HCEC 1CT (cell line): ENCODE data around the gene KIF9.
"Not testable (repeated sequence)": the region's sequence is repeated elsewhere in the genome, so short reads cannot be mapped to it uniquely, and the experiment has no call there.

Experiments
- DNase-seq: peaks from one replicate; pipeline ENCODE4 v3.0.0-alpha.2; 2017

KIF9 gene, protein sequence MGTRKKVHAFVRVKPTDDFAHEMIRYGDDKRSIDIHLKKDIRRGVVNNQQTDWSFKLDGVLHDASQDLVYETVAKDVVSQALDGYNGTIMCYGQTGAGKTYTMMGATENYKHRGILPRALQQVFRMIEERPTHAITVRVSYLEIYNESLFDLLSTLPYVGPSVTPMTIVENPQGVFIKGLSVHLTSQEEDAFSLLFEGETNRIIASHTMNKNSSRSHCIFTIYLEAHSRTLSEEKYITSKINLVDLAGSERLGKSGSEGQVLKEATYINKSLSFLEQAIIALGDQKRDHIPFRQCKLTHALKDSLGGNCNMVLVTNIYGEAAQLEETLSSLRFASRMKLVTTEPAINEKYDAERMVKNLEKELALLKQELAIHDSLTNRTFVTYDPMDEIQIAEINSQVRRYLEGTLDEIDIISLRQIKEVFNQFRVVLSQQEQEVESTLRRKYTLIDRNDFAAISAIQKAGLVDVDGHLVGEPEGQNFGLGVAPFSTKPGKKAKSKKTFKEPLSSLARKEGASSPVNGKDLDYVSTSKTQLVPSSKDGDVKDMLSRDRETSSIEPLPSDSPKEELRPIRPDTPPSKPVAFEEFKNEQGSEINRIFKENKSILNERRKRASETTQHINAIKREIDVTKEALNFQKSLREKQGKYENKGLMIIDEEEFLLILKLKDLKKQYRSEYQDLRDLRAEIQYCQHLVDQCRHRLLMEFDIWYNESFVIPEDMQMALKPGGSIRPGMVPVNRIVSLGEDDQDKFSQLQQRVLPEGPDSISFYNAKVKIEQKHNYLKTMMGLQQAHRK

DNA sequence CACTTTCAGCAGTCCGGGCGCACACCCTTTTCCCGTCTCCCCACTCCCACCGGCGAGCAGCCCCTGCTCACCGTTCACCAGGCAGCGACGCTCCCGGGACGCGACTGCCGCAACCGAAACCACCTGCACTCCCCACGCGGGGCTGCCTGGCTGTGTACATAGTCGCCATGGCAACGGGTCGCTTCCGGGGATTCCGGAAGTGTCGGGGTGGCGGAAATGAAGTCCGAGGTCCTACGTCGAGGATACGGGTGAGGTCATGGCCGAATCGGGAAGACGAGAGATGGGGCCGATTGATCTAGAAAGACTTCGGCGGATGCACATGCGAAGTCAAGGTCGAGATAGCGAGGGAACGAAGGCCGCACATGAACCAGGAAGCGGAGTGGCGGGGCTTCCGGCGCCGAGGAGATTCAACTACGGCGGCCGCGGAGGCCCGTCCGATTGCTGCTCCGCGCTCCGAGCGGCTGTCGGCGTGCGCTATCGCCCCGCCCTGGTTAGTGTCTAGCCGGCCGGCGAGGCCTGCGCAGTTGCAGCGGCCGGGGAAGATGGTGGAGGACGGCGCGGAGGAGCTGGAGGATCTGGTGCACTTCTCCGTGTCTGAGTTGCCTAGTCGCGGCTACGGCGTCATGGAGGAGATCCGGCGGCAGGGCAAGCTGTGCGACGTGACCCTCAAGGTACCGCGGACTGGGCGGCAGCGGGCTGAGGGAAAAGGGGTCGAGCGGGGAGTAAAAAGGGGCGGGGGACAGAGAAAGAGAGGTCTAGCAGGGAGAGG lies at the start of gene KIF9, which contains the start of gene KLHL18:
Gene KIF9 (minus strand): TSS at position 376 of the 769 bp plus-strand sequence. CDS start 5,425 bp downstream, outside the sequence.
Gene KLHL18 (plus strand): TSS at position 521 of the 769 bp plus-strand sequence. CDS start 22 bp downstream, at position 543.
- DNase-seq, result peak; percentile 90

GRCh38 chr3:47324278-47324865 lies 41.8 kb upstream of the KIF9 start:
- DNase-seq, result peak; percentile 74

DNA sequence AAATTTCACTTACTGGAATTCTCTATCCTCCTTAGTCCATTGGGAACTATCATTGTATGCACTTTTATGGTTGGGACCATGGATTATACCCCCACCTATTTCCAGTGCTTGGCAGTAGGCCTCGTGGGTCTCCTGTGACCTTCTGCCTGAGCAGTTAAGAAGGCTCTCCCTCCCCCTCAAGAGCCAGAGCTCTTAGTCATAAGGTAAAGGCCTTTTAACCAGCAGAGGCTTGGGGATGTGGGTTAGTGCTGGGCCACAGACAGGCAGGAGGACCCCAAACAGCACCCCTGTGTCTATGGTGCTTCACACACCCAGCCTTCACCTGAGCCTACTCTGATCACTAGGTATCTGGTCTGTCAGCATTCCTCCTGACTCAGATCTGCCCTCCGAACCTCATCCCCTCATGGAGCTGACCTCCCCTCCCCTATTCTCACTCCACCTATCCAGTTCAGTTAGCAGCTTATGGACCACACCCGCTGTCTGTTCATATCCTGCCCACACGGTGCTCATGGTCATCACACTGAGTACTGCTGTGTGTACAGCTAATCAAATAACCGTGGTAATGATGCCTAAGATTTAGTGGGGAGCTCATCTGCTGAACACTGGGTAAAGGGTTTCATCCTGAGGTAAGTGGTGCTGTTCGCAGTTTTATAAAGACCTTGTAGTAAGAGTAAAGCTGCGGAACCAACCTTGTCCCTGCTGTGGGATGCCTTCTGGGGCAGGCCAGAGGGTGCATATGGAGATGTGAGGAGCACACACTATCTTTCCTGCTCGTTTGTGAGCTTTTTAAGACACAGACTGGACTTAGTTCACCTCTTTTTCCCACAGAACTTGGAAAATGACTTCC lies 41.1 kb upstream of the KIF9 start:
- DNase-seq, result peak; percentile 24

DNA sequence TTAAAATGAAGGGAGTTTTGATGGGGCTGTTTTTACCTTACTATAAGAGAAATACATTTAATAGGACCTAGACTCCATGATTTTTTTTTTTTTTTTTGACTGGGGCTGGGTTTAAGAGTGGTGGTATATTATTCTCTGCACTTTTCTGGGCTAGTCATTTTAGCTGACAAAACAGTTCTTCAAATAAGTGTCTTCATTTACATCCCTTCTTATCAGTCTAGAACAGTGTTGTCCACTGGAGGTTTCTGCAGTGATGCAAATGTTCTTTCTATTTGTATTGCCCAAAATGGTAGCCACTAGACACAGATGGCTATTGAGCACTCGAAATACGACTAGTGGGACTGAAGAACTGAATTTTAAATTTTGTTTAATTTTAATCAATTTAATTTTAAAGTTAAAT lies 37.4 kb upstream of the KIF9 start:
- no peak for DNase-seq

DNA sequence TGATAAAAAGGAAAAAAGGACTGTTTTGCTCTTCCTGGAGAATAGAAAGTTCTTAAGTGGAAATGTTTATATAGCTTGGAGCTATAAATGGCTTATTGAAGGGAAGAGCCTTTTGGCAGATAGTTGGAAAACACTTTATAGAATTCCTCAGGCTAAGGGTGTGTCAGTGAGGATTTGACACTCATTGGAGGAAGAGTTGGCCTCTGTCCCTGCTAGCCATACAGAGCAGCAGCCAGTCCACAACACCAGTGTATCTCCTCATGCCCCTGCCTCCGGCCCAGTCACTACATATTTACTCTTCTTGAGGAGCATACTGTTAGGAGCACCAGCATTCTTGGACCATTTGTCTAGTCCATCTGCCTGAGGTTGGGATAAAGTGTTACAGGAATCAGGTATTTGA lies 36.3 kb upstream of the KIF9 start:
- no peak for DNase-seq

DNA sequence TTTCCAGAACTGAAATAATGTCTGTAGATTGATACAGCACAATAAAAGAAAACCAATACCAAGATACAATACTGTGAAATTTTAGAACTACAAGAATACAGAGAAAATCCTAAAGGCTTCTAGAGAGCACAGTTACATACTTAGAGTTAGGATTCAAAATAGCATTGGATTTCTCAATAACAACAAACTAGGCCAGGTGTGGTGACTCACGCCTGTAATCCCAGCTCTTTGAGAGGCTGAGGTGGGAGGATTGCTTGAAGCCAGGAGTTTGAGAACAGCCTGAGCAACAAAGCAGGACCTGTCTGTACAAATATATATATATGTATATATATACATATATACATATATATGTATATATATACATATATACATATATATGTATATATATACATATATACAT lies 33.6 kb upstream of the KIF9 start:
- DNase-seq, result peak; percentile 11

GRCh38 chr3:47315069-47315647 lies 32.6 kb upstream of the KIF9 start:
- DNase-seq, result no peak

DNA sequence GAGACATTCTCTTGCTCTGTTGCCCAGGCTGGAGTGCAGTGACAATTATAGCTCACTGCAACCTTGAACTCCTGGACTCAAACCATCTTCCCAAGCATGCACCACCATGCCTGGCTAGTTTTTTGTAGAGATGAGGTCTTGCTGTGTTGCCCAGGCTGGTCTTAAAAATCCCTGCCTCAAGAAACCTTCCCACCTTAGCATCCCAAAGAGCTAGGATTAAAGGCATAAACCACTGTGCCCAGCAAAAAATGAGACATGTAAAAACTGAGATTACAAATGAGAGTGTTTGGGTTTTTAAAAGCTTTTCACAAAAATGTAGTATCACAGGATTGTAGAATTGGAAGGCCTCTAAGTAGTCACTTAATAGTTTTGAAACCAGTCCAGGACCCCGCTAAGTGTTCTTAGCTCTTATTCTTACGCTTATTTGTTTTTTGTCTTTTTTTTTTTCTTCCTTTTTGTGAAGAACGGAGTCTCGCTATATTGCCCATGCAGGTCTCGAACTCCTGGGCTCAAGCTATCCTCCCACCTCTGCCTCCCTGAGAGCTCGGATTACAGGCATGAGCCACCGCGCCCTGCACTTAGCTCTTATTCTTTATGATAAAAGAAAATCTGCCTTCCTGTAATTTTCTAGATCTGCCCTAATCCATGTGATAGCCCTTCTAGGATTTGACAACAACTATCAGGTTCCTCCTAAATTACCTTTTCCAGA lies 31.6 kb upstream of the KIF9 start:
- no peak for DNase-seq

GRCh38 chr3:47313341-47314055 lies 30.9 kb upstream of the KIF9 start:
- no peak for DNase-seq

GRCh38 chr3:47310391-47310790 lies 27.8 kb upstream of the KIF9 start:
- DNase-seq, result no peak

DNA sequence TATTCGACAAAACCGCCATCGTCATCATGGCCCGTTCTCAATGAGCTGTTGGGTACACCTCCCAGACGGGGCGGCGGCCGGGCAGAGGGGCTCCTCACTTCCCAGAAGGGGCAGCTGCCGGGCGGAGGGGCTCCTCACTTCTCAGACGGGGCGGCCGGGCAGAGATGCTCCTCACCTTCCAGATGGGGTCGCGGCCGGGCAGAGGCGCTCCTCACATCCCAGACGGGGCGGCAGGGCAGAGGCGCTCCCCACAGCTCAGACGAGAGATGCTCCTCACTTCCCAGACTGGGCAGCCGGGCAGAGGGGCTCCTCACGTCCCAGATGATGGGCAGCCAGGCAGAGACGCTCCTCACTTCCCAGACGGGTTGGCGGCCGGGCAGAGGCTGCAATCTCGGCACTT lies 26.6 kb upstream of the KIF9 start:
- not testable (repeated sequence) for DNase-seq

- DNase-seq, result no peak
Measured at GRCh38 chr3:47306022-47306421, 23.4 kb upstream of the KIF9 start.

GRCh38 chr3:47301456-47301855 lies 18.9 kb upstream of the KIF9 start:
- DNase-seq, result no peak

DNA sequence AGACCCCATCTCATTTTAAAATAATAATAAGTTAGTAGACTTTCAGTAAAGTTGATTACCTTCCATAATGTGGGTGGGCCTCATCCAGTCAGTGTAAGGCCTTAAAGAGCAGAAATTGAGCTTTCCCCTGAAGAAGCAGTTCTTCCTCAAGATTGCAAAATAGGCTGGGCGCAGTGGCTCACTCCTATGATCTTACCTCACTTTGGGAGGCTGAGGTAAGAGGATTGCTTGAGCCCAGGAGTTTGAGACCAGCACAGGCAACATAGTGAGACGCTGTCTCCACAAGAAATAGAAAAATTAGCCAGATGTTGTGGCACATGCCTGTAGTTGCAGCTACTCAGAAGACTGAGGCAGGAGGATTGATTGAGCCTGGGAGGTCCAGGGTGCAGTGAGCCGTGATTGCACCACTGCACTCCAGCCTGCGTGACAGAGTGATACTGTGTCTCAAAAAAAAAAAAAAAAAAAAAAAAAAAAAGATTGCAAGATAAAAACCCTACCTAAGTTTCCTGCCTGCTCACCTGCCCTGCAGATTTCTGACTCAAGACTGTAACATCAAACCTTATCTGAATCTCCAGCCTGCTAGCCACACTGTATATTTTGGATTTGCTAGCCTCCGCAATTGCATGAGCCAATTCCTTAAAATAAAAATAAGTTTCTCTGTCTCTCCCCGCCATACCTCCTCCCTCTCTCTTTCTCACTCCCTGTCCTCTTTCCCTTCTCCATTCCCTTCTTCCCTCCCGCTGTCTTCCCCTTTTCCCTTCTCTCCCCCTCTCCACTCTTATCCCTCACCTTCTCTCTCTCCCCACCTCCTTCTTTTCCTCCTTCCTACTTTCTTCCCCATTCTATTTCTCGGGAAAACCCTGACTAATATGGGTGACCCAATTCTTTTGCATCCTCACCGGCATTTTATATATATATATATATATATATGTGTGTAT lies 17.1 kb upstream of the KIF9 start:
- DNase-seq, result no peak

GRCh38 chr3:47298439-47298838 lies 15.8 kb upstream of the KIF9 start:
- DNase-seq, result no peak

DNA sequence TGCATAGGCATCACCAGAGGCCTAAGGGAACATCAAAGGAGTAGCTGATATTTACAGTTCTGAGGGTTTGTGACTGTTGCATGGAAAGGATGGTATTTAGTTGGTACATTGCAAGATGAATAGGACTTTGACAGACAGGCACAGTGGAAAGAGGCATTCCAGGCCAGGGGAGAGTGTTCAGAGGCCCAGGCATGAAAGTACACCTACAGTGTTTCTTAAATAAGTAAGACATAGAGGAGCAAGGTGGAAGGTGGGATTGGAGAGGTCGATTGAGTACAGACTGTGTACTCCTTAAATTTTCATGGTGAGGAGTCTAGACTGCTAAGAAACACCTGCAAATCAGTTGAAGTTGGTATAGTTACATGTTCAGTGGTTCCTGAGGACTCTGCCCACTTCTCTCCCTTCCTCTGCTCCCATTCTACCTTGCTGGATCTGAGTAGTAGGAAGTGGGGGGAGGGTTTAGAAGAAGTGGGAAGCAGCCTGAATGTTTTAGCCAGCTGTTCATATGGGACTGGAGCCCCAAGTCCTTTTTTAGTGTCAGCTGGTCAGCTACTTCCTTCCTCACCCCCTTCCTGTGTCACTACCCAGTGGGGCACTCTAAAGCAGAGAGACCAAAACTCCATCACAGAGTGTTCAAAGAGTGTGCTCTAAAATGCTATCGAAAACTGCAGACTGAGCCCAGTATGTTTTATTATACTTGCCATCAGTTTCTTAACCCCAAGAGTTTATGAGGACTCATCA lies 14.1 kb upstream of the KIF9 start:
- DNase-seq, result no peak

DNA sequence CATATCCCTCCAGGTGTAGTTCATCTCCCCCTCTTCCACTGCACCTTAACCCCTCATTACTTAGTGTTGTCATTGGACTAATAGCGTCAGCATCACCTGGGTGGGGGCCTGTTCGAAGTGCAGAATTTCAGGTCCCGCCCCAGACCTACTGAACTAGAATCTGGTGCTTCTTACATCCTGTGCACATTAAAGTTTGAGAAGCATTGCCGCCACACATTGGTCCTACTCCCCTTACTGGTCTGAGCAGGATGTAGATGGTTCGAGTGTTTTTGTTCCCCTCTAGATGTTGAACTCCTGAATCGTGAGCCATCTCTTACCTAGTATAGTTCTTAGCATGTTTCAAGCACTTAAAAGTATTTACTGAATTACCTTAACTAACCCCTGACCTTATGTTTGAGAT lies 13.4 kb upstream of the KIF9 start:
- no peak for DNase-seq

- no peak for DNase-seq
Measured at GRCh38 chr3:47295322-47295721, 12.7 kb upstream of the KIF9 start.
